CD4-positive, alpha-beta T cell treated with Interleukin-12 subunit alpha and Interleukin-12 subunit beta, for 1 hour (primary cell): ENCODE results near the gene DPYSL4.
A peak's percentile ranks its signal among the peaks of the same experiment; 100 is the strongest.

Experiments used
- DNase-seq: peaks from one replicate; pipeline ENCODE4 v3.0.0-alpha.2; 2020

The DPYSL4 gene

DNA sequence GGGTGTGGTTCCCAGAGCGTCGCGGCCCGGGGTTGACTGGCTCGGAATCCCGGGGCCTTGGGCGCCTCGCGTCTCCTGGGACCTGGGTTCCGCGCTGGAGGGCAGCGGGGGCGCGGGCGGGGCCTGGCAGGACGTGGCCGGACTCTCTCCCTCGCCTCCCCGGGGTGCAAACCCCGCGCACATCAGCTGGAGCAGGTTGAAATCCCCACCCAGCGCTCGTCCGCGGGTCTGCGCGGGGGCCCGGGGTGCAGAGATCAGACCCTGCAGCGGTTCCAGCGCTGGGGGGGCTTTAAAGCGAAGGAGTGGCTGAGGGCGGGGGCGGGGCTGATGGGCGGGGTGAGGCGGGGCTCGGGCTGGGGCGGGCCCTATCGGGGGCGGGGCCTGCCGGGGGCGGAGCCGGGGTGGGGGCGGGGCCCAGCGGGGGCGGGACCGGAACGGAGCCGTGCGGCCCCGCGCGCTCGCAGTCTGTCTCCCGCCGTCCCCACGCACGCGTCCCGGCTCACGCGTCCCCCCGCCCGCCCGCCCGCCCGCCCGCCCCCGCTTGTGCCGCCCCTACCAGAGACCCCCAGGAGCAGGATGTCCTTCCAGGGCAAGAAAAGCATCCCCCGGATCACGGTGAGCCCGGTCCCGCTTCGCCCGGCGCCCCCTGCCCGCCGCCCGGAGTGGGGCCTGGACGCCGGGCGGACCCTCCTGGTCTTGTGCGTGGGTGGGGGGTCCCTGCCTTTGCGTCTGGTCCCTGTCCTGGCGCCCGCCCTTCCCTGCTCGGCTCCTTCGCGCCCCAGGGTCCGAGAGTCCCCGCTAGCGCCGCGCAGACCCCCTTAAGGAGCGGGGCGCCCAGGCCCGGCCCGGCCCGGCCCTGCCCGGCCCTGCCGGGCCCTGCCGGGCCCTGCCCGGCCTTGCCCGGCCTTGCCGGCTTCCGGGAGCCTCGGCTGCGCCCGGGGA lies at the start of gene DPYSL4:
DPYSL4 (plus strand) TSS at position 461 of the 942 bp plus-strand sequence; CDS start at position 577, 116 bp downstream.
- no peak for DNase-seq

DNA sequence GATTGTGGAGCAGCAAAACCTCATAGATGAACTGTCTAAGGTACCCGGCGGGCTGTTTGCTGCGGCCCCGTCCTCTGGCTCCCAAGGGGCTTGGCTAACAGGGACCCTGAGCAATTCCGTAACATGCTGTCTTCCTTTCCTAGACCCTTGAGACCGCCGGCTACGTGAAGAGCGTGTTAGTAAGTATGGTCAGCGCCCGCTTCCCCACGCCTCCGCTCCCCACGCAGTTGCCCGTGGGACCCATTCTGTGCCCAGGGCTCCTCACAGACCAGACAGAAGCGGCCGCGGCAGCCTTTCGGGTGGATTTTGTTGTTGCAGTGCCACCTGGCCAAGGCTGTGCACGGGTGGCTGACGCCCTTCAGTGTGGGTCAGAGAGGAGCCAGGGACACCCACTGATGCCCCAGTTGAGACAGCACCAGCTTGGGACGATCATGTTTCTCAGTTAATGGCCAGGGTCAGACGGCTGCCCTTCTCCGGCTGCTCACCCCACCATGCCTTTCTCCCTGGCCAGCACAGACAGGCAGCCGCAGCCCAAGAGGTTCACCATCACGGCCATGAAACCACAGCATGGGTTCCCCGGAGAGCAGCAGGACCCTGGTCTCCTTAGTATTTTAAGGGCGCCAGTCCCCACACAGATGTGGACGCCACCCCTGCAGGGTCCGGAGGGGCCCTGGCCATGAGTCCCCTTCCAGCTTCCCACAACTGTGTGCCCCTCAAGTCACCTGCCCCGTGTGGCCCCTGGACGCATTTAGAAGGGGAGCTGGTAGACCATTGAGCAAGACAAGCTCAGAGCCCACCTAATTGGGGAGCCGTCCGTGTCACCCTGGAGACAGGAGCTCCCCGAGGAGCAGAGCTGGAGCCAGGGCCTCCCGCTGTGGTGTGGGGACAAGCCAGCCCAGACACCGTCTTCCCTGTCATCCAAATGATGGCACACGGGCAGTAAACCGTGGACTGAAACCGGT lies 49.4 kb upstream of the DPYSL4 start:
- no peak for DNase-seq

DNA sequence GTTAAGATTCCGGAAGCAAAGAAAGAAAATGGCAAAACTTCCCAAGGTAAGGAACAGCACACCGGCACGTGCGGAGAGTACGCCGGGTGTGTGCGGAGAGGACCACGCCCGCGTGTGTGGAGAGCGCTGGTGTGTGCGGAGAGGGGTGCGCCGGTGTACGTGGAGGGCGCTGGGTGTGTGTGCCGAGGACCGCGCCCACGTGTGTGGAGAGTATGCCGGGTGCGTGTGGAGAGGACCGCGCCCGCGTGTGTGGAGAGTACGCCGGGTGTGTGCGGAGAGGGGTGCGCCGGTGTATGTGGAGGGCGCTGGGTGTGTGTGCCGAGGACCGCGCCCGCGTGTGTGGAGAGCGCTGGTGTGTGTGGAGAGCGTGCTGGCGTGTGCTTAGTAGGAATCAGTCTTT lies 48.6 kb upstream of the DPYSL4 start:
- DNase-seq: no peak

DNA sequence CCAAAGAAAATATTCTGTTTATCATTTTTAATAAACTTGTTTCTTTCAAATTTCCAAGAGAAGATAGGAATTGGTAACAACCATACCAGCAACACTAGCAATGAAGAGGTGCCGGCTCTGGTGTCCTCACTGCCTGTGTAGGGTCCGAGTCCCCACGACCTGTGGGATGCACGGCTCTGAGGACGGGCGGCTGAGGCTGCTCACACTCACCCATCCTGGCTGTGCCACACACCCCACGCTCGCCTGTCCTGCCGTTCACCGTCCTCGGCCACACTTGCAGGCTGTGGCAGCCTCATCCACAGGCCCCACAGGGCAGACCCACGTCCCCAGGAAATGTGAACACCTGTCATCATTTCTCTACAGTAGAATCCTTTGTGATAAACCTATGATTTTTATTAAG lies 48.2 kb upstream of the DPYSL4 start:
- DNase-seq: no peak

DNA sequence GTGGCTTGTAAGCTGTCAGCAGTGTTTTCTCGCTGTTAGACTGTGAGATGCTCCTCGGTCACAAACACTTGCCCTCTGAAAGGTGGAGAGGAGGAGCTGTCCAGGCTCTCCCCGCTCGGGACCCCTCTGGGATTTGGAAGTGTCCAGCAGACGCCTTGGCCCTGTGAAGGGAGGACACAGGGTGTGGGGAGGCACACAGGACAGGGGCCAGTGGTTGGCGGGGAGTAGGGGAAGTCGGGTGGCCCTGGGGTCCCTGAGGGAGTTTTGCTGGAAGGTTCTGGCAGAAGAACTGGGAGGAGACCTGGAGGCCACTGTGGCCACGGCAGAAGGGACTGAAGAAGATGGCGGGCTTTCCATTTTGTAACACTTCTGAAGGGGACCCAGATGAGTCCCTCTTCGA lies 47.2 kb upstream of the DPYSL4 start:
- DNase-seq: no peak

DNA sequence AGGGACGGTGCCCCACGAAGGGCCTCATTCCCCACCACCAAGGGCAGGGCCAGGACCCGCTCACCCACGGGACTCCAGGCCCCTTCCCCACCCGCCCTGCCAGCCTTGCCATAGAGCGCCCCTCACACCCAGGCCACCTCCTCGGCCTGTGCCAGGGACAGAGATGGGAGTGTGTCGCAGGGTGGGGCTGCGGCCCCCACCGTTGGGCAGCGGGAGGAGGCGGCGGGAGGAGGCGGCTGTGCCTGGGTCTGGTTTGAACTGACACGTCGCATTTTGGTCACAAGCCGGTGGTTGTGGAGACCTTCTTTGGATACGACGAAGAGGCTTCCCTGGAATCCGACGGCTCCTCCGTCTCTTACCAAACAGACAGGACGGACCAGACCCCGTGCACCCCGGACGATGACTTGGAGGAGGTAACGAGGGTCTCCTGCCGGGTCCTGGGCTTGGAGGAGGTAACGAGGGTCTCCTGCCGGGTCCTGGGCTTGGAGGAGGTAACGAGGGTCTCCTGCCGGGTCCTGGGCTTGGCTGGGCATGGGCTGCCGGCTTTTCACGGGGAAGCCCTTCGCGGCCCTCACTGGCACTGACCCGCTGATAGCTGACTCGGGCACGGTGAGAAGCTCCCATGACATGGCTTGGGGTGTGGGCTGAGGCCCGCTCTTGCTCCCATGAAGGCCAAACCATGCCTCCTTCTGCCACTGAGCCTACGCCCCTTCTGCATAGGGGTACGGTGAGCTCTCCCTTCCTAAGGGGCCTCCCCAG lies 46.4 kb upstream of the DPYSL4 start:
- DNase-seq: no peak

DNA sequence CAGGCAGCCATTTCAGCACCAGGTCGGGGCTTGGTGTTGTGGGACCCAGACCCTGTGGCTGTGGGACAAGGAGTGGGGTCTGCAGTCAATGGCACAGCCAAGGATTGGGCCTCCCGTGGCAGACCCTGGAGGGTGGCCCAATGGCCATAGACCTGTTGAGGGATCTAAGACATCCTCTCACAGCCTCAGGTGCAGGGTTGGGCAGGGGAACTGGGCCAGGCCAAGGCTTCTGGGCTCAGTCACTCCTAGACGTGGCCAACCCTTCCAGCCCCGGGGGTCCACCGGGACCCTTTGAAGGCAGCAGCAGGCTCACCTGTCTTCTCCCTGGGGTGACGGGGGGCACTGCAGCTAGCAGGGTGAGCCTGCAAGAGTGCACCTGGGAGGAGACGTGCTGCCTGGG lies 45.7 kb upstream of the DPYSL4 start:
- no peak for DNase-seq

DNA sequence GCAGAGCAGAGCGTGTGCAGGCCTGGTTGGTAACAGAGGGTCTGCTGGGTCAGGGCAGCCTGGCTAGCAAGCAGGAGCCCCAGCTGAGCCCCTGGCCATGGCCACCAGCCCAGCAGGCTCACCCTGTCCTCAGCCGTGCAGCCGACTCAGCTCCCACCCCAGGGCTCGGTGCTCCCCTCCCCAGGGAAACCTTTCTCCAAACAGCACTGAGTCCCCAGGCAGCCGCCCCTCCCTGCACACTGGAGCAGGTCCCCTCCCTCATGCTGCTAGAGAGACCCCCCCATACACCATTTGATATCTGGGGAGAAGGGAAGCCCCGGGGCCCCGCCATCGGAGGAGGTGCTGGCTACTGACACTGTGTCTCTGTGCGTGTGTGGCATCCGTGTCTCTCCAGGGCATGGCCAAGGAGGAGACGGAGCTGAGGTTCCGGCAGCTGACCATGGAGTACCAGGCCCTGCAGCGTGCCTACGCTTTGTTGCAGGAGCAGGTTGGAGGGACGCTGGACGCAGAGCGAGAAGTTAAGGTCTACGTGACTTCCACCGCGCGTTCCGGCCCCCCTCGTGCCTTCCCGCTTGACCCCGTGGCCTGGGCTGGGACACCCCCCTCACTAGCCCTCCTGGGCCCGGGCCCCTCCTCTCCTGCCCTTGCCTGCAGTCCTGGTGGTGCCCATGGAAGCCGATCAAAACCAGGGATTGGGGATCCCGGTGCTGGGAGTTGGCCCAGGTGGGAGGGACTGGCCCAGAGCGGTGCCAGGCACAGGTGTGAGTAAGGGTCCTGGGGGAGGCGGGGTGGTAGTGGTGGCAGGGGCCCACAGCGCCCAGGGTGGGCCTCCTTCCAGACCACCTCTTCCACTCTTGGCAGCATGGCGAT lies 45.0 kb upstream of the DPYSL4 start:
- DNase-seq: no peak

DNA sequence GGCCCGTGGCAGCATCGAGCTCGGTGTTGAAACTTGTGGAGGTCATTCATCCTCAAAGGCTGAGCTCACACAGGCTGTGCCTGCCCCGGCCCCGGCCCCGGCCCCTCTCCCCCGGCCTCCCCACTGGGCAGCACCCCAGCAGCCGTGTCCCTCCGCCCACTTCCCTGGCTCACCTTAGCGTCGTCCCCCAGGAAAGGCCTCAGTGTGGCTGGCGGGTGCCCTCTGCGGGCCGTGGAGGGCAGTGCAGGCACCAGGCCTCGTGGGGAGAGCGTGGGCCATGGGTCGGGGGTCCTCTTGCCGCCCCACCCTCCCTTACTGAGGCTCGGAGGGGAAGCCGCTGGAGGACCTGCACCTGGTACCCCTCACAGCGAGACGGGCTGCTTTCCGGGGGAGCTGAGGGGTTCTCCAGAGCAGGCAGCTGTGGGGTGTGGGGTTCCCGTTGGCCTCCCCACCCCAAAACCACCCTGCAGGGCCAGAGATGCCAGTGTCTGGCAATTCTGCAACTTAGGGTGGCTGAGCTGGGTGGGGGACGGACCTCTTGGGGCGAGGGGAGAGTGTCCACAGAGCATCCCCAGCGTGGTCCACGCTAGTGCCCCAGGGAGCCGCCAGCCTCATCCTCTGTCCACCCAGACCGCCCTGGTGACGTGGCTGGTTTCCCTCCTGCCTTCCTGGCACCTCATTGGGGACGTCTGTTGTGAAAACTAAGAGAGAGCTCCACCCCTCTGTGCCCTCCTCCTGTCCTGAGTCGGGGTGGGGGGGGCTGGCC lies 44.2 kb upstream of the DPYSL4 start:
- DNase-seq: peak; percentile 55

DNA sequence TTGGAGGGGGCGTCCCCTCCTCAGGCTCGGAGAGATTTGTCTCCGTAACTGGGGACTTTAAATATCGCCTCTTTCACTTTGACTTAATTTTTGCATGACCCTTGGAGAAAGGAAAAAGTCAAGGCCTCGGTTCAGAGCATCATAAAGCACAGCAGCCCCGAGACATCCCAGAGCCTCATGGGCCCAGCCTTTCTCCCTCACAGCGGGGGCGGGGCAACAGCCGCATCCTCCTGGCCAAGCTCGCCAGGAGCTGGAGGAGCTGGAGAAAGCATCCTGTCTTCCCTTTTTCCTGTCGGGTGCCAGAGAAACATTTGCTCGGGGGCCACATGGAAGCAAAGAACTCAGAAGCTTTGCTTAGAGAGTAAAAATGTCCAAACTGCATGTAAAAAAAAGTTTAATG lies 43.6 kb upstream of the DPYSL4 start:
- DNase-seq: no peak

DNA sequence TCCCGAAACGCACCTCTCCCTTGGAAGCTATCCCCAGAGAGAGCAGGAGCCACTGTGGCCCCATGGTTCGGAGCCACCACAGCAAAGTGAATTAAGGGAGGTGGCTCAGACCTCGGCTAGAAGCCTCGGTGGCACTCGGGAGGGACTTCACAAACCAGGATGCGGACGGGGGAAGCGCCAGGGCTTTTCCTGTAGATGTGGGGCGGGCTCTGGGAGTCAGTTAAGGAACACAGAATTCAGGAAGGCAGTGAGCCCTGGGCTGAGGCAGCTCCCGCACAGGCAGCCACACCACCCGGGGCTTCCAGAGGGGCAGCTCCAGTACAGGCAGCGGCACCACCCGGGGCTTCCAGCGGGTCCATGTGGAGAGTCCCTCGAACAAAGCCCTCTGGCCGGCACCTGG lies 42.7 kb upstream of the DPYSL4 start:
- no peak for DNase-seq

DNA sequence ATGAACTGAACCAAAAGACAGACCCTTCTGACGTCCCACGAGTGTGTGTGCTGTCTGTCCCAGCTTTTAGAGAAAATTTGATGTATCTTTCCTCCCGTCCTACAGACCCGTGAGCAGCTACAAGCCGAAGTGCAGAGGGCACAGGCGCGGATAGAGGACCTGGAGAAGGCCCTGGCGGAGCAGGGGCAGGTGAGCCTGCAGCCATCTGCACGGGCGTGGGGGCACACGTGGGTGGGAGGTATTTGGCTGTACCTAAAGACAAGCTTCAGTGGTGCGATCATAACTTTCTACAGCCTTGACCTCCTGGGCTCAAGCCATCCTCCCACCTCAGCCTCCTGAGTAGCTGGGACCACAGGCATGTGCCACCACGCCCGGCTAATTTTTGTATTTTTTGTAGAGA lies 41.7 kb upstream of the DPYSL4 start:
- DNase-seq: no peak

DNA sequence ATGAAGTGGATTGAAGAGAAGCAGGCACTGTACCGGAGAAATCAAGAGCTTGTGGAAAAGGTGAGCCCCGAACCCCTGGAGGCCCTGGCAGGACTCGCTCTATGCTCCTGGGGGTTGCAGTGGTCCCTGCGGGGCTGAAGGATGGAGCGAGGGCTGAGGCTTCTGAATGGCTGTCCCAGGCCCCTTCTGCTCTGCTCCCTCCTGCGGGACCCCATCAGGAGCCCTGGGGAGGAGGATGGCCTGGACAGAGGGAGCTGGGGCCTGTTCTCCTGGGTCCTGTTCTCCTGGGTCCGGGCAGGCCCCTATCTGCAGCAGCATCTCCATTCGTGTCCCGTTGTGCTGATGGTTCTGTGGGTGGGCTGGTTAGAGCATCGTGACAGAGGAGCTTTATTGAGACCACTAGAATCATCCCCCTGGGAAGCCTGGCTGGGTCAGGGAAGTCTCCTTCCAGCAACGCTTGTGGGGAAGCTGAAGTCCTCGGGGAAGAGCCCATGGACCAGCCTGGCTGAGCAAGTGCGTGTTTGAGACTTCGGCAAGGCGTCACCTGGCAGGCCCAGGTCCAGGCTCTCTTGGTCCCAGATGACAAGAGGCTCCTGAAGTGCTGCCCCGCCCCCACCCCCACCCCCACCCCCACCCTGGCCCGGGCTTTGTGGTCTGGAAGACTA lies 41.1 kb upstream of the DPYSL4 start:
- DNase-seq: no peak

DNA sequence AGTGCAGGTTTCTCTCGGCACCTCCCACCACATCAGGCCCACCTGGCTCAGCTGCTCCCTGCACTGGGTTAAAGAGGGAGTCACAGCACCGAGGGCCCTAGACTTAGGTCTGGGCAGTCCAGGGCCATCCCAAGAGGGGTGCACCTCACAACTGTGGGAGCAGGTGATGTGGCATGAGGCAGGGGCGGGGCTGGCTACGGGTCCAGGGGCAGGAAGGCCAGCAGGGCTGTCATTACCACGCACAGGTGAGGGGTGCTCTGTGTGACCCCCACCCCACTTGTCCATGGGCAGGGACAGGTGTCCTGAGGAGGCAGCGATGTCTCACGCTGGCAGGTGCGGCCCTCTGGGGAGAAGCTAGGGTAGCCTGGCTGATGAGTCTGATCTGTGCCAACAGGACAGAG lies 40.5 kb upstream of the DPYSL4 start:
- DNase-seq: no peak

DNA sequence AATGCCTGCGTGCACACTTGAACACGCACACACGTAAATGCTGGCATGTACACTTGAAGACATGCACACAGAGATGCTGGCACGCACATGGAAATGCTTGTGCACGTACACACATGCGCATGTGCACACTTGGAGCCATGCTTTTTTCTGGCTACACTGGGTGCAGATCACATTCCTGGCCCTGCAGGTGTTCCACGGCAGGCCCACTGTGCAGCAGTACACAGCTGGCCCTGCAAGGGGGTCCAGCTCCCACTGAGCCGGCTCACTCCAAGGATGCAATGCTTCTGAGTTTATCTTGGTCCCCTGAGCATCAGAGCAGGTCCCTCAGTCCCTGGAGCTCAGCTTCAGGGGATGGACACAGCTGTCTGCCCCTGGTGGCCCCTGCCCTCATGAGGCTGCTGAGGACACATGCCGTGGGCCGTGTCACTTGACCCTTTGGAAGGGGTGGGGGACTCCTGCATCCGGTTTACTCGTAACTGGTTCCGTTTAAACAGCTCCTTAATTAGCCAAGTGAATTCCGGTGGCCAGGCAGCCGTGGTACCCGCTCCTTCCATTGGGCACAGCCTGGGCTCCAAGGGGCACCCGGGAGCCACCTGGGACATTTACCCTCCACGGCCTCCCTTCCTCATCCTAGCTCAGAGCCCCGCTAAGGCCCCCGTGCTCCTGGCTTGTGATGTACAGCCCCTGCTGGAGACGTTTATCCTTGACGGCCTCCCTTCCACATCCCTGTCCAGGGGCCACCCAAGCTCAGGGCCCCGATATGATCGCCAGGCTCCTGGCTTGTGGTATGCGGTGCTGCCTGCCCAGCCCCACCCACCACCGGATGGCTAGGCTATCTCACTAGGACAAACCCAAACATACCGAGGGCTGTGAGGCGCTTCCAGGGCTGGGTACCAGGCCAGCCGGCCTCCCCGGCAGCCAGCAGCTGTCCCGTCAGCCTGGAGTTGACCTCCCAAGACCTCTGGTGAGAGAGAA lies 39.5 kb upstream of the DPYSL4 start:
- DNase-seq: no peak

DNA sequence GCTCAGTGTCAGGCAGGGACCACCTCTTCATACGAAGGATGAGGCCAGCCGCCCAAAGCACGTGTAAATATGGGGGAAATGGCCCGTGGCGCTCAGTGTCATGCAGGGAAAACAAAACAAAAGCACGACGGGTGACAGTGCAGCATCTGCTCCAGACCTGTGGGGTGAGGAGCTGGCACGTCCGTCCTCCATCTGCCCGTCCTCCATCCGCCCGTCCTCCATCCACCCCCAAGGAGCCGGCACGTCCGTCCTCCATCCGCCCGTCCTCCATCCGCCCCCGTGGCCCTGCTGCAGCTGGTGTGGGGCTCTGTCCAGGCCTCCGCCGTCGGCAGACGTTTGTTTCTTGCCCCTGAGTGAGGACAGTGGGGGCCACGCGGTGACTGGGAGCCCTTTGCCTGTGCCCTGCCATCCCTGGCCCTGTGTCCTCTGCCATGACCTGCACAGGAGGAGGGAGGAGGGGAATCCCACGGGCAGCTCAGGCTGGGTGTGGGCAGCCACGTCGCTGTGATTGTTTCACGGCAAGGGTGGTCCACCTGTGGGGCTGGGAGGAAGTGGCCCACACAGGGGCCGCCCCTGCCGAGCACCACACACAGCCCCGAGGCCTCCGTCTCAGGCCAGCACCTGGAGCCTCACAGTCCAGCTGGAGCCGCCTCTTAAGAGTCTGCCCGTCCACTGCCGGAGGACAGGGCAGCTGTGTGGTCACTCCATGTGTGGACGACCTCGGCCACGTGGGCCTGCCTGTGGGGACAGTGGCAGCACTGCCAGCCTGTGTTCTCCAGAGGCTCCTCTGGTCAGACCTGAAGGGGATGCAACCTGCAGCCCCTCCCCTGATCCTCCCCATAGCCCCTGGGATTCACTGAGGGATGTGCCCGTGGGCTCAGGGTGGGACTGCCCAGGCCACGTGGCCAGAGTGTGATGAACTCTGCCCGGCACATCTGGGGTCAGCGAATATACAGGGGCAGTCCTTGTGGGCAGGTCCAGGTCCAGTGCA lies 38.2 kb upstream of the DPYSL4 start:
- no peak for DNase-seq

DNA sequence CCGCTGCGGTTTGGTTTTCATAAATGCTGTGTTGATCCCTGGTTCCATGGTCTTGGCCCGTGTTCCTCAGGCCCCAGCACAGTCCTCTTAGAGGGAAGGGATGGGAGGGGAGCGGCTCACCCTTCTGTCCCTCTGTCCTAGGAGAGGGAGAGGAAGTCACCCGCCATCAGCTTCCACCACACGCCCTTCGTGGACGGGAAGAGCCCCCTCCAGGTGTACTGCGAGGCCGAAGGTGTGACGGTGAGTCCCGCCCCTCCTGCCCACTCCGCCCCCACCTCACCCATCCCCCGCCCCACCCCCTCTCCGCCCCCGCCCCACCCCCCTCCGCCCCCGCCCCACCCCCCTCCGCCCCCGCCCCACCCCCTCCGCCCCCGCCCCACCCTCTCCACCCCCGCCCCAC lies 37.5 kb upstream of the DPYSL4 start:
- DNase-seq: no peak

DNA sequence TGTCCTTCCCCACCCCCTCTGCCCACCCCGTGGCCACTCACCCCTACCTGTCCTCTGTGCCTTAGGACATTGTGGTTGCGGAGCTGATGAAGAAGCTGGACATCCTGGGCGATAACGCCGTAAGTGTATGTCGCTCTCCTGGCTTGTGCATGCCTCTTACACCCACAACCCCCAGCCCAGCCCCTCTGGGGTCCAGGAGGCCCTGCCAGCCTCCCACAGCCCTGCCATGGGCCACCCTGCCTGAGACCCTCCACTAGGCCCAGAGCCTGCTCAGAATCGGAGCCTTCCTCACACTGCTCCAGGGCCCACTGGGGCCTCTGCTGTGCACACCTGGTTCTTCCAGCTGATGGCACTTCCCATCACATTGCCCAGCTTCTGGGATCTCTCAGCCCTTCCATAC lies 36.8 kb upstream of the DPYSL4 start:
- DNase-seq: no peak
